Kidney tubule cell (primary cell): ENCODE results near the gene ATRN.

ENCODE experiments used
- DNase-seq: peaks from one replicate; pipeline ENCODE4 v3.0.0-alpha.2; 2018; ENCODE audit warnings: low spot score

Gene ATRN

DNA sequence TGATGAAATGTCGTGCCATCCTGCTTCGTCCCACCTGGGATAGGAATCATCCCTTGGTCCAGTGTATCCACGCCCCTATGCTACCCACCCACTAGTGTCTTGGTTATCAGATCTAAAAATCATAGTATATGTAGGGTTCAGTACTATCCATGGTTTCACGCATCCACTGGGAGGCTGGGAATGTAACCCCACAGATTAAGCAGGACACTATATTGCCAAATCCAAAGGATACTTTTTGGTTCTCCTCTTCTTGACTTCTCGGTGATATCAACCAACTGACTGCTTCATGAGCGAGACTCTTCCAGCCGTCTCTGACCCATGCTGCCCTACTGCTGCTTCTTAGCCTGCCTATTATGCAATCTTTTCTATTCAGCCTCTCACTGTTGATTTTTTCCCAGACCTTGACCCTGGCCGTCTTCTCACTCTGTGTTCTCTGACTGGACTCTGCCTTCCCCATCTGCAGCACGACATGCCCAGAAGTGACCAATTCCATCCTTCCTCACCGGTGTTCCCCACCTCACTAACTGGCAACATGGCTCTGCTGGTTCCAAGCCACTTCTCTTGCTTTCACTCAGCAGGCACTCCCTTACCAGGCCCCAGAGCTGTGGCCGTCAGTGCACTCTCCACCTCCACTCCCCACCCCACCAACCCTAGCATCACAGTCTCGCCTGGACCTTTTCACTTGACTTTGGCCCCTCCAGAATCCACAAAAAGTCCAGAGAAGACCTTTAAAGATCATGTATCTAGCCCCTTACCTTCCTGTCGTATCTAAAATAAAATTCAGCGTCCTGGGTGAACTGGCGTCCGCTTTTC is 157.9 kb downstream of the ATRN start:
- no peak for DNase-seq

DNA sequence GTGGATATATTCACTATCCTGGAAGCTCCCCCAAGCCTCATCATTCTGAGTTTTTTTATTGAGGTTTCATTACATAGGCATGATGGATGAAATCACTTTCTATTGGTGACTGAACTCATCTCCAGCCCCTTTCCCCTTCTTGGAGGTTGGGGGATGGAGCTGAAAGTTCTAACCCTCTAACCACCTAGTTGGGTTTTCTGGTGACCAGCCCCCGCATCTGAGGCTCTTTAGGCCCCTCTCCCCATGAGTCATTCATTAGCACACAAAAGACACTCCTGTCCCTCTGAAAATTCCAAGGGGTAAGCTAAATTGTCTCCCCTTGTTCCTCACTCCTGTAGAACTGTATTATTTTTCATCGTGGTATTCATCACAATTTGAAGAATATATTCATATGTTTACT is 159.1 kb downstream of the ATRN start:
- DNase-seq, result no peak

DNA sequence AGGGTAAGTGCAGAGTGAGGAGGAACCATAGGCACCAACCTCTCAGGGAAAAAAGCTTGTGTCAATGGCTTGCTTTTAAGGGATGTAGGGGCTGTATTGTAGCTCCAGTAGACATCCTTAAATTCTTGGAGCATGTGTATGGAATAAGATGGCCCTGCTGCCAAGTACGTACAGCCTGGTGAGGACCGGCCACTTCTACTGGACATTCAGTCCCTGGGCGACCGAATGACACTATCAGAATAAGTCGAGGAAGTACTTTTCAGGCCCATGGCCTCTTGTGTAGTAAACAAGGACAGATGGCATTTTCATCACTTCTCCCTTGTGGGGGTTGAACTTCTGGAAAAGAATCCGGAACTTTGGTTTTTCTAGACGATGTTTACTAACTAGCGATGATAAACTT is 159.6 kb downstream of the ATRN start:
- DNase-seq, result no peak

DNA sequence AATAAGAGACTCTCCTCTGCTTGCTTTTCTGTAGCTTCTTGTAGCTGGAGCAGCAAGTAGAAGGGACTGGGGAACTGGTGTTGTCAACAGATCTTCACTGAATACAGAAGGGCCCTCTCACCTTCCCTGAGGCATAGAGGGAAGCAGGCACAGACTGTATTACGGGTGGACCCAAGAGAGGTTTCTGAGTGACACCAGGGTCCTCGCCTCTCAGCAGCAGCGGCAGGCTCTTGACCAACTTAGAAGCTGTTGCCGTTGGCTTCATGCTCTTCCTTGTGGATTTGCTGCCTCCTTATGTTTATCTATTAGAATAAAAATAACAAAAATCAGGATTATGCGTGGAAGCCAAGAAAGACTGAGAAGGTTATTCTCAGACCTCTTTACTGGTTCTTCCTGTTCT is 160.7 kb downstream of the ATRN start:
- no peak for DNase-seq

DNA sequence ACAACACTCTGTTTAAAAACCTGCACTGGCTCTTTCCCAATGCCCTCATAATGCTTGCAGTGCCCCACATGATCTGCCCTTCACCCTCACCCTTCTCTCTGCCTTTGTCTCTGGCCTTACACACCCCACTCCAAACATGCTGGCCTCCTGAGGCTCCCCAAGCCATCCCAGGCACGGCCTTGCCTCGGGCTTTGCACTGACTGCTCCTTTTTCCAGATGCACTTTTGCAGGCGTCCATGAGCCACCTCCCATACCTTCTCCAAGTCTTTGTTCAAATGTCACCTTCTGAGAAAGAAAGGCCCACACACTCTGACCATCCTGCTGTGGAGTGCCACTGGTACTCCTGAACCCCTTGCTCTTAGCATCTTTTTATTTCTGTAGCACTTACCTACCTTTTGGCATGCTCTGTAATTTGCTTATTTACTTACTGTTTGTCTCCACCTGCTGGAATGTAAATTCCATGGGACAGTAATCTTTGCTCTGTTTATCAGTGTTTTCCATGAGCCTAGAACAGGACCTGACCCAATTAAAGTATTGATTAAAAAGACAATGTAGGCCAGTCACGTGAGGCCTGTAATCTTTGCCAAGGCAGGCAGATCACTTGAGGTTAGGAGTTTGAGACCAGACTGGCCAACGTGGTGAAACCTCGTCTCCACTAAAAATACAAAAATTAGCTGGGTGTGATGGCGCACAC is 161.6 kb downstream of the ATRN start:
- no peak for DNase-seq

DNA sequence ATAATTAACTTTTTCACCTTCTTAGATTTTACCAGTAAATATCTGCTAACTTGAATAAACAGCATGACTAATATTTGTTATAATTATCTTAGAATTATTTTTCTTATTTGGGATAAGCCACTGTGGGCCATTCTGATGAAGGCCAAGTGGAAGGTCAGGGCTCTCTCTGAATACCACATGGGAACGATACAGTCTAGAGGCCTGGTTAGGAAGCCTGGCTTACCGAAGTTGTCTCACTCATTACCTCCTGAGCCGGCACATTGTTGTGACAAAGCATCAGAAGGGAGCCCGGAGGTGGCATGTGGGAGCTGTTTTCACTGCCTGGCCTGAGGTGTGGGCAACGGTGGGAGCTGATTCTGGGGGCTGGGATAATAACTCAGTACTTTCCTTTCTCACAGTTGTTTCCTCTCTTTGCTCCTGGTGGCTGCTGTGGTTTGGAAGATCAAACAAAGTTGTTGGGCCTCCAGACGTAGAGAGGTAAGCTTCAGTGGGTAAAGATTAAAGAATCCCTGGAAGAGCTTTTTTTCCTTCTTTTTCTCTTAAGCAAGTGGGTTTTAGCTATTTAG is 163.2 kb downstream of the ATRN start:
- no peak for DNase-seq

DNA sequence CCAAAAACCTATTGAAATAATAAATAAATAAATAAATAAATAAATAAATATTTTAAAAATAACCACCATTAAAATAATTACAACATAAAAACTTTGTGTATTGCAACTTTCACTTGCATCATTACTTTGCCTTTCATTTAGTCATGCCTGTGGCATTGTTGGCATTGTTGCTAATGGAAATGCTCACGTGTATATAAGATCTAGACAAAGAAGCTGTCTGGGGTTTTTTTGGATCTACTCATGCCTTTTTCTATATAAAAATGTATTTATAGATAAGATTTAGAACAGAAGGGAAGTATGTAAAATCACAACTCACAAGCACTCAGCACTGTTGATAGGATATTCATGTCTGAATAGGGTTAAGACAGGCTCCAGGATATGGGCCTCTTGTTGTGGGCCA is 164.5 kb downstream of the ATRN start:
- DNase-seq, result no peak

- no peak for DNase-seq
These were observed 169.4 kb downstream of the ATRN start for GRCh38 chr20:3640259-3640658.

- DNase-seq, result no peak
These were observed 174.7 kb downstream of the ATRN start for GRCh38 chr20:3645309-3646066.

DNA sequence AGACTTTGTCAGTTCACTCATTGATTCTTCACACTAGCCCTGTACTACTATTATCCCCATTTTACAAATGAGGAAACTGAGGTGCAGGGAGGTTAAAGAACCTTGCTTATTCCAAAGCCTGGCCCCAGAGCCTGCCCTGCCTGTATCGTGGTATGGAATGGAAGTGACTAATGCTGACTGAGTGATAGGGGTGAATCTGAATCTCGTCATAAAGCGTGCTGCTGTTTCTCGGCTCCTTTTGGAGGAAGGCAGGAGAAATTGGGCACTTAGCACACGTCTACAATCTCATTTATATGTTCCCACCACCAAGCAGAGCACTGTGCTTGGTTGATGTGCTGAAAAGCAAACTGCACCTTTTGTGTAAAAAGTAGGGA is 175.2 kb downstream of the ATRN start:
- DNase-seq, result no peak

DNA sequence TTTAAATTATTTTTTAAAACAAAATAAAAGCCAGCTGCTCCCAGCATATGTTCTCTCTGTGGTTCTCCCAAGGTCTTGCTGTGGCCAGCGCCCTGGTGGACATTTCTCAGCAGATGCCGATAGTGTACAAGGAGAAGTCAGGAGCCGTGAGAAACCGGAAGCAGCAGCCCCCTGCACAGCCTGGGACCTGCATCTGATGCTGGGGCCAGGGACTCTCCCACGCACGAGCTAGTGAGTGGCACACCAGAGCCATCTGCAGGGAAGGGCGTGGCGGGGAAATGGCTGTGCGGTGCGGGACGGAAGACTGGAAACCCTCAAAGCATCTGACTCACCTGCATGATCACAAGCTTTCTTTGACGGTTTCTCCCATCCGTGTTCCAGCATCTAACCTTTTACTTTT is 175.8 kb downstream of the ATRN start:
- no peak for DNase-seq

- no peak for DNase-seq
These were observed 176.7 kb downstream of the ATRN start for GRCh38 chr20:3647473-3647872.

GRCh38 chr20:3648951-3649350 is 178.1 kb downstream of the ATRN start:
- DNase-seq, result no peak

DNA sequence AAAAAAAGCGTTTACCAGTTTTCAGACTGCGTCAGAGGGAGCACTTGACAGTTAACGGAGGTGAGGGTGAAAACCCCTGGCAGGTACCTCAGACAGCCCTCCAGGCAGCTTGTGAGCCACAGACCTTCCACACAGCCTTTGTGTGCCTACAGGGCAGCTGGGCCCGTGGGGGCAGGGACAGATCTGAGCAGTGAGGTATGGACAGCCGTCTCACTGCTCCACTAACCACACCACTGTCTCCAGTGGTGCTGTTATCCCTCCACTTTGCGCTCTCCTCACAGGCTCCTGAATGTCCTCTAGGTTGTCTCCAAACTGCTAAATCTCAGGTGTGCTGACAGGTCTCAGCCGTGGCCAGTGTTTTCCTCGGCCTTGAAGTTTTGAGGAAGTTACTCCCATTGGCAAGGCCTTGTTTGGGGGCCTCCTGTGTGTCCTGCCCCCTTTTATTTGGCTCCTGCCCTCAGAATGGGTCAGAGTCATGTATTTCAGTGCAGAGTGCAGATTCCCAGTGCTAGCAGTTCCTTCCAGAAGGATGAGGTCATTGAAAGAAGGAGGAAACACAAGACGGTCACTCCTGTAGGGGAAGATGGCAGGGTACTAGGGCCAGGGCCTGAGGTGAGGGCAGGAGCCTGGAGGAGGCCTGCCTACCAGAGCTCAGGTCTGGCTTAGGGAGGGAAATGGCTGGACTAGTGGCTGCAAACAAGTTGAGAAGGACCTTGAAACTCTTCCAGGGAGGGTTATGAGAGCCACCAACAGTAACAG is 180.6 kb downstream of the ATRN start:
- DNase-seq, result no peak

DNA sequence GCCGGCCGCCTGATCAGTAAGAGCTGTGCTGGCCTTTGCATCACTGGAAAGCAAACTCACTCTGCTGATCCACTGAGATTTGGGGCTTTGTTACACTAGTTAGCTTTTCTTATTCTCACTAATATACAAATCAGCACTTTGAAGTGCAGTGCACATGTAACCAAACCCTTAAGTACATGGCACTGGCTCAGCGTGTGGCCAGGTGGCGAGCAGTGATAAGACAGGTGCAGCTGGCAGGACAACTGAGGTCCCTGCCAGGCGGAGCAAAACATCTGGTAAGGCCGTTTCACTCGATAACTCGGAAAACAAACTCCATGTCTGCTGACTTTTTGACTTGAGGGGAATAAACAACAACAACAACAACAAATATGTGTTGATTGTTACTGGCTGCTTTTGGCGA is 181.4 kb downstream of the ATRN start:
- DNase-seq, result no peak

GRCh38 chr20:3652676-3653596 is 182.1 kb downstream of the ATRN start:
- DNase-seq, result peak; percentile 29

DNA sequence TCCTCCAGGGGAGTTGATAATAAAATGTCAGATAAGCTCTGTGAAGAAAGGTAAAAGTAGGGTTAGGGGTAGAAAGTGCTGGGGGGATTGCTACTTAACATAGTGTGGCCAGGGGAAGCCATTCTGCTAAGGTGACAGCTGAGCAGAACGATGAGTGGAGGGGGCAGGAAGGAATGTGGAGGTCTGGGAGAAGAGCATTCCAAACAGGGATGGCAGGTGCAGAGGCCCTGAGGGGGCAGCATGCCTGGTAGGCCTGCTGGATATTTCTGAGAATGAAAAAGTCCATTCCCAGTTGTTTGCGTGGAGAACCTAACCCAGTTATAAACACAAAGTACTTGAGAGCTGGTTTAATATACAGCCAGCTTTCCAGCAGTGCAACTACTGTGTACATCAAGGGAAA is 183.1 kb downstream of the ATRN start:
- DNase-seq, result no peak

GRCh38 chr20:3654326-3655130 is 183.7 kb downstream of the ATRN start:
- DNase-seq, result peak; percentile 69

DNA sequence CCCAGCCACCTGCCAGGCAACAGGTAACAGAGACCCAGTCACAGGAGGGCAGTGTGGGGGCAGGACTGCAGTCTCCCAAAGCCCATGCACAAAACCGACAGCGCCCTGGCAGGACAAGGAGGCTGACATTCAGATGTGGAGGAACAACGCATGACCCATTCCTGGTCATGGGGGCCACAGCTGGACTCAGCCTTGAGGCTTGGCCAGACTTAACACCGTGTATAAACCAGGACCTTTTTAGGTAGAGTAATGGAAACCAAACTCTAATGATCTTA is 184.2 kb downstream of the ATRN start:
- DNase-seq, result no peak

DNA sequence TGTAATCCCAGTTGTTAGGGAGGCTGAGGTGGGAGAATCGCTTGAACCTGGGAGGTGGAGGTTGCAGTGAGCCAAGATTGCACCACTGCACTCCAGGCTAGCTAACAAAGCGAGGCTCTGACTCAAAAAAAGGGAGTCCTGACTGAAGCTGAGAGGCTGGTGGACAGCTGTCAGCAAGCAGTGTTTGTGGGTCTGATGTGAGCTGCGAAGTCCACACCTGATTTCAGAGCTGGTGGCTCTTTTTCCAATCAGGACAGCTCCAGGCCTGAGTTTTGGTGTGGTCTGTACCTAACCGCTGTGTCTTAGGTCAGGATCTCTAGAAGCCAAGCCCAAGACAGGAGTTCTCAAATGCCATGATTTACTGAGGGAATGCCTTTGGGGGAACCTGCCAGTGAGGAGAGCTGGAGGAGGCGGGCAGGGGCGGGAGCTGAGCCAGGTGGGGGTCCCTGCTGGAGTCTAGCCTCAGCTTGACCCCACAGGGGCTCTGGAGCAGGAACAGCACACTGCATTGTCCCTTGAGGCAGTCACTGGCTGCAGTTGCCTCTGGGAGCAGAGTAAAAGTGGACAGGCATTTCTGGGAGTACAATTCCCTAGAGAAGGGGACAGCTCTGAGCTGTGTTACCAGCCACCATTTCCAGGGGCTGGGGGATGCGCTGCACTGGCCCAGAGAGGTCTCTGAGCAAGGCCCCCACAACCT is 187.3 kb downstream of the ATRN start:
- no peak for DNase-seq
